GM12875 (cell line): ENCODE measurements around the gene KLK5.

ENCODE experiments used
- H3K4me3 ChIP-seq: one replicate; pipeline ENCODE4 v1.5.1; 2011; ENCODE audit warnings: low read depth, low read length, control low read depth
- CTCF ChIP-seq: IDR thresholded peaks from 2 replicates; pipeline ENCODE4 v1.5.1; 2011; ENCODE audit warnings: low read depth, mild to moderate bottlenecking, control low read depth, inconsistent platforms, low read length, moderate library complexity, borderline replicate concordance; ENCODE audit not compliant: insufficient read depth

KLK5 gene

DNA sequence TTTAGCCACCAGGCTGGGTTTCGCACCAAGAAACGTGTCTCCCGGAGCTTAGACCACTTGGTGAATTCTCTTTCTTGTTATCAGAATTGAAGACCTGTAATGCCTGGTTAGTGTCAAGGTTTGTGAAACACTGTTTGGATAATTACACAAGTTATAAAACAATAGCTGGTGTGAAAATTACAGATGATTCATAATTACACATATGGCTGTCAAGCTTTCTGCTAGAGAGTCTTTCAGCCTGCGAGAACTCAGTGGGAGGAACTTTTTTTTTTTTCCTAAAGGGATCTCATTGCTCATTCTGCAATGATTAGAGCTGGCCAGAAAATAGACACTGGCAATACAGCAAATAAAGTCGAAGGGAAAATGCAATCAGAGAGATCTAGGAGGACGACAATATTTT lies 28.3 kb downstream of the KLK5 start:
- TF ChIP-seq CTCF: no peak
- no peak overlapping the region for H3K4me3 ChIP-seq

GRCh38 chr19:50922317-50922853 lies 30.5 kb downstream of the KLK5 start:
- TF ChIP-seq CTCF: peak; percentile 87
- H3K4me3 ChIP-seq: no peak overlapping the region

DNA sequence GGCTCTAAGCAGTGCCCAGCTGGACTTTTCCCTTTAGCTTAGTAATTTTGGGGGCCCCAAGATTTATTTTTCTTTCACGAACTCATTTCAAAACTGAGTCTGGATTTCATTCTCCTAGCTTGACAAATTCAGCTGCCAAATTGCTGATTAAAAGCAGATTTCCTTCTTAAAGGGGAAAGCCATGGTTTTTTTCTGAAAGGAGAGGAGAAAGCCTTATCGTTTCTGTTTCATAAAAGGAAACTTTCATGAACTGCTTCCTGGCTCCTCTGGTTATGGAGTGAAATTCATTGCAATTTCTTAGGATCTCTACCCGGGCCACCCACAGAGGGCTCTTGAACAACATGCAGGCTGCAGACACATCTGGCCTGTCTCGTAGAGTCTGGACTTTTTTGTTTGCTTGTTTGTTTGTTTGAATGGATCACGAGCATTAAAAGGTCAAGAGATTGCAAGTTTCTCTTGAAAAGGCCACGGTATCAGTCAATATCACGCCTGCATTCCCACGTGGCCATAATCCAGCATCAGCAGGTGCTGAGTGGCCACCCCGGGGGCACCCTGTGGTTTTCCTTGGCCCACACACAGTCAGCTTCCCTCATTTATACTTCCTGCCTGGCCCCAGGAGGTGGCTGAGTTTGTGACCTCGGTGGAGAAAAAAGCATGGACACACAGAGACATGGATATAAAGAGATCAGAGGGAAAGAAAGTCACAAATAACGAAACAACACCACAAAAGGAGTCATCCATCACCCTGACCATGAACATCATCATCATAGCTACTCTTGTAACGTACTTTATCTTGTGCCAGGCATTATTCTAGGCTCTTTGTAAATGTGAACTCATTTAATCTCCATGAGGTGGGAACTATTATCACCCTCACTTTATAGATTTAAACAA lies 31.2 kb downstream of the KLK5 start:
- no peak overlapping the region for H3K4me3 ChIP-seq
- no peak for TF ChIP-seq CTCF

GRCh38 chr19:50916069-50916468 lies 36.8 kb downstream of the KLK5 start:
- no peak overlapping the region for H3K4me3 ChIP-seq
- no peak for TF ChIP-seq CTCF

GRCh38 chr19:50912727-50913716 lies 39.8 kb downstream of the KLK5 start:
- TF ChIP-seq CTCF: no peak
- H3K4me3 ChIP-seq: no peak overlapping the region

- no peak for TF ChIP-seq CTCF
- H3K4me3 ChIP-seq: no peak overlapping the region
Observed at GRCh38 chr19:50912102-50912599, 40.7 kb downstream of the KLK5 start.
